Measurements from ENCODE around the gene APOE. TPM values are rescaled to one million over a fixed set of nuclear protein-coding genes. Genes with fewer than 3 reads are reported as not detected.
A peak's percentile ranks its signal among the peaks of the same experiment; 100 is the strongest.
"Not testable (repeated sequence)": the region's sequence is repeated elsewhere in the genome, so short reads cannot be mapped to it uniquely, and the experiment has no call there.

APOE gene
- total RNA-seq, 1 experiment from 2014 or later = 6.1 TPM

DNA sequence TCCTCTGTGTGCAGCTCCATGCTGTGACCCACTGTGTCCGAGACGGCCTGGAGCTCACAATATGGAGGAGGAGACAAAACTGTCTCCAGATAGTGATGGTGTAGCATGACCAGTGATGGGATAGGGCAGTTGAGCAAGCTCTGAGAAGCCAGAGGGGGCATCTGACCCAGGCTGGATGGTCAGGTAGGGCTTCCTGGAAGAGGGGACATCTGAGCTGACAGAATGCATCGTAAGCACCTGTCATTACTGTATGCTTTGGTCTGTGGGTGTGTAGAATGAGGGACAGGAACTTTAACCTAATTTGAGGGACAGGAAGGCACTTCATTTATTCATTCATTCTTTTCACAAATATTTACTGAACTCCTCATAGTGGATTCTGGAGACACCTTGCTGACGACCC, 21.0 kb upstream of the APOE start:
- no peak for DNase-seq (ENCODE audit: low read depth)

DNA sequence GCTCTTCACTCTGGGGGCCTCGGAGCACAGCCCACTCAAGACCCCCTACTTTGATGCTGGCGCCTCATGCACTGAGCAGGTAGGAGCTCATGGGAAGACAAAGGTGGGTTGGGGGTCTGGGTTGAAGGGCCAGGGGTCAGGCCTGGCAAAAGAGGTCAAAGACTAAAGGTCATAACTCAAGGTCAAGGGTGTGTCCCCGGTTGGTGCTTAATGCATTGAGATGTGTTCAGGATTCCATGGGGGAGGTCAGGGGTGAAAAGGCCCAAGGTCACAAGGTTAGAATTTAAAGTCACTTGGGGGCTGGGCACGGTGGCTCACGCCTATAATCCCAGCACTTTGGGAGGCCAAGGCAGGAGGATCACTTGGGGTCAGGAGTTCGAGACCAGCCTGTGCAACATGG, 19.5 kb upstream of the APOE start:
- DNase-seq (ENCODE audit: low read depth) = no peak

DNA sequence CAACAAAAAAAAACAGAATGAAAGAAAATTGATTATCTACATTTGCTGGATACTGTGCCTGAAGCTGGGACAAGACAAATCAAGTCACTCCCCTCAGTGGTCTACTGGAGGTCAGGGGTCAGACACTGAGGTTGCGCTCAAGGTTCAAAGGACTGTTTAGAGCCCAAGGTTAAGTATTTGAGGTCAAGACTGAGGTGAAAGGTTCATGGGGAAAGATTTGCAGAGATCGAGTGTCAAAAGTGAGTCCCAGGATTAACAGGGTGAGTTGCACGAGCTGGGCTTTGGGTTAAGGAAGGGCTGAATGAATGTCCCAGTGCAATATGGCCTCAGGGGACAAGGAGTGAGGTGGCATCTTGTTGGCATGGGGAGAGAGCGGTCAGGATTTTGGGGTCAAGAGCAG, 17.9 kb upstream of the APOE start:
- DNase-seq (ENCODE audit: low read depth) = no peak

DNA sequence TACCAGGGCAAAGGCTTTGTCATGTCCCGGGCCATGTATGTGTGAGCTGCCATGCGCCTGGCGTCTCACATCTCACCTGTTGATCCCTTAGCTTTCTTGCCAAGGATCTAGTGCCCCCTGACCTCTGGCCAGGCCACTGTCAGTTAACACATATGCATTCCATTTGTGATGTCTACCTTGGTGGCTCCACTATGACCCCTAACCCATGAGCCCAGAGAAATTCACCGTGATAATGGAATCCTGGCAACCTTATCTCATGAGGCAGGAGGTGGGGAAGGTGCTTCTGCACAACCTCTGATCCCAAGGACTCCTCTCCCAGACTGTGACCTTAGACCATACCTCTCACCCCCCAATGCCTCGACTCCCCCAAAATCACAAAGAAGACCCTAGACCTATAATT, 17.3 kb upstream of the APOE start:
- not testable (repeated sequence) for DNase-seq (ENCODE audit: low read depth)

DNA sequence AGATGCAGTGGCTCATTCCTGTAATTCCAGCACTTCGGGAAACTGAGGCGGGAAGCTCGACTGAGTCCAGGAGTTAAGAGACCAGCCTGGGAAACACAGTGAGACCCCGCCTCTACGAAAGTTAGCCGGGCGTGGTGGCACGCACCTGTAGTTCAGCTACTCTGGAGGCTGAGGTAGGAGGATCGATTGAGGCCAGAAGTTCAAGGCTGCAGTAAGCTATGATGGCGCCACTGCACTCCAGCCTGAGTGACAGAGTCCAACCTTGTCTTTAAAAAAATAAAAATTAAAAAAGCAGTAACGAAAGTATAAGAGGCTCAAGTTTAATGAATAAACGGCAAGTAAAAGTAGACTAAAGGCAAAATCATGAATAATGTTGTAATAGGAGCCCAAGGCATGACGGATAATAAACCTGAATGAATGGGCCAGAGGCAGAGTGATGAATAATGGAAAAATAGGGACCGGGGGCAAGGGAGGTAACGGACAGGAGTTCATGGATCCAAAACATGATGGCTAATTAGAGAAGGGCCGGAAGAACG, 15.7 kb upstream of the APOE start:
- no peak for DNase-seq (ENCODE audit: low read depth)

DNA sequence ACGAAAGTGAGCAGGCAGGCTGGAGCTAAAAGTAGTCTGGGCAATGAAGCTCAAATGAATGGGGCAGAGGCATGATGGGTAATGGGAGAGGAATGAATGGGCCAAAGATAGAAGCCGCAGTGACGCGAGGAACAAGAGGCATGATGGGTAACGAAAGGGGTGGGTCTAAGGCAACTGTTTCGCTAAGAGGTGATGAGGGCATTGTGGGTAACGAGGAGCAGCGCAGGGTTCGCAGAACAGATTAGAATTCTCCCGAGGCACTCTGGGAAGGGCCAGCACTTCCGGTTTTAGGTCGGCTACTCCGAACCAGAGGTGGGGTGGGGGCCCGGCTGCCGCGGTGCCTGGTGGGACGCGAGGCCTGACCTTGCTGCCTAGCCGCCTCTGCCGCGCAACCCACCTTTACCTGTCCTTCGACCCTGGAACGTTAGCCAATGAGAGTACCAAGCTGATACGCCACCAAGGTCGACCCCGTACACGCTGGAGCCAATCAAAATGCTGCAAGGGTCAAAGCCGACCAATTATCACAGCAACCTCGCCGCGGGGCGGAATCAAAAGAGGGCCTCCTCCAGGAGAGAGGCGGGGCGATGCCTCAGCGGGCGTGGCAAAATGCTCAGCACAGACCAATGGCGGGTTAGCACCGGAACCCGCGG, 15.1 kb upstream of the APOE start:
- peak; percentile 100 for DNase-seq (ENCODE audit: low read depth)

DNA sequence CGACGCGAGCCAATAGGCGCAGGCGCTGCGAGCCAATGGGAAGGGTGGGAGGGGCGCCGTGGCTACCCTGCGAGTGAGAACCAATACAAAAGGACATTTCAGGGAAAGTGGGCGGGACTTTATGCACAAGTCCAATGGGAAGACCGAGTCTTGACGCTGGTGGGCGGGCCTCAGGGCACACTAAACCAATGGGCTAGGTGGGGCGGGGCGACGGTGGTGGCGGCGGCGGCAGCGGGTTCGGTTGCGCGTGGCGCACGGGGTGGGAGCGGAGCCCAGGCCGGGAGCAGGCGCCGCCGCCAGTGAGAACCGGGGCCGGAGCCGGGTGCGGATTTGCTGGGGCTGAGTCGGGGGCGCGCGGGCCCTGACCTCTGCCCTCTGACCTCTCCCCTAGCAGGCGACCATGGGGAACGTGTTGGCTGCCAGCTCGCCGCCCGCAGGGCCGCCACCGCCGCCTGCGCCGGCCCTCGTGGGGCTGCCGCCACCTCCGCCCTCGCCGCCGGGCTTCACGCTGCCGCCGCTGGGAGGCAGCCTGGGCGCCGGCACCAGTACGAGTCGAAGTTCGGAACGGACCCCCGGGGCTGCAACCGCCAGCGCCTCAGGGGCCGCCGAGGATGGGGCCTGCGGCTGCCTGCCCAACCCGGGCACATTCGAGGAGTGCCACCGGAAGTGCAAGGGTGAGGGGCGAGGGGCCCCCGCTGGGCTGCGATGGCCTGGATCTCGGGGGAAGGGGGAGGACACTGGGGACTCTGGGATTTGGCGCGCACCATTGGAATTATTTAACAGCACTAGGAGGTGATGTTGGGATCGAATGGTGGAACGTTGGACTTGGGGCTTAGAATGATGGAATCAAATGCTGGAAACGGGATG, 14.3 kb upstream of the APOE start, which contains the start of gene TOMM40:
Gene TOMM40, plus strand, starts transcription at position 239 of the 867 bp plus-strand sequence. Its CDS starts 162 bp downstream, at position 401.
- DNase-seq (ENCODE audit: low read depth) = no peak

DNA sequence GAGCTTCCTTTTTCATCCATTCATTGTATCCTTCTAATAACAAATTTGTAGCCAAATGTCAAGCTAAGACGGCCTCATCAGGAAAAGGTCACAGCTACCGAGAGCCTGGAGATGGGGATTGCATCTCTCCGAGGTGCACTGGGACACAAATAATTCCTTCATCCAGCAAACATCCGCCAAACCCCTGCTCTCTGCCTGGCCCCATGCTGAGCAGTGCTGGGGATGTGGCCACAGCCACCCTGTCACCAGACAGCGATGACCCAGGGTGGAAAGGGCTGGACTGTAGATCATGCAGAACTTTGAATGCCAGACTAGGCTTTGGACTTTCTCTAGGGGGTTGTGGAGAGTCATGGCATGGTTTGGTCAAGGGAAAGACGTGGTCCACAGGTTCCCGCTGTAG, 12.7 kb upstream of the APOE start:
- DNase-seq (ENCODE audit: low read depth) = no peak

DNA sequence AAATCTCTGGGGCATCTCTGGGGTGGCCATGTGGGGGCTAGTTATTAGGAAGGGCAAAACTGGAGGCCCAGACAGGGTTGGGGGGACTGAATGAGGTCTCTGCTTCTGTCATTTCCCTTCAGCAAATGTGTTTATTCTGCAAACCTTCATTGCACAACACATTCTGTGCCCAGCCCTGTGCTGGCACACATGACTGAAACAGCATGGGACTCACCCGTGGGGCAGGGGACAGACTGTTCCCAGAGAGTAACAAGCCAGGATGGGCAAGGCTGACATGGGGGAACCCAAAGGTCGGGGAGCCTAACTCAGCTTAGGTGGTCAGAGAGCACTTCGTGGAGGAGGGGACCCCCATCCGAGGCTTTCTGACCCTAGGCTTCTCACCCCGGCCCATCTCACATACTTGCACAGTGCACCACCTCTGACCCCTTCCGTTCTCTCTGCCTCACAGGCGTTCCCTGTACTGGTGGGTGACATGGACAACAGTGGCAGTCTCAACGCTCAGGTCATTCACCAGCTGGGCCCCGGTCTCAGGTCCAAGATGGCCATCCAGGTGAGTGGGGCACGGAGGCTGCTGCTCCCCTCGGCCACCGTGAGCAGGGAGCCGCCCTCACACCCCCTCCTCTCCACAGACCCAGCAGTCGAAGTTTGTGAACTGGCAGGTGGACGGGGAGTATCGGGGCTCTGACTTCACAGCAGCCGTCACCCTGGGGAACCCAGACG, 12.1 kb upstream of the APOE start:
- DNase-seq (ENCODE audit: low read depth) = no peak

DNA sequence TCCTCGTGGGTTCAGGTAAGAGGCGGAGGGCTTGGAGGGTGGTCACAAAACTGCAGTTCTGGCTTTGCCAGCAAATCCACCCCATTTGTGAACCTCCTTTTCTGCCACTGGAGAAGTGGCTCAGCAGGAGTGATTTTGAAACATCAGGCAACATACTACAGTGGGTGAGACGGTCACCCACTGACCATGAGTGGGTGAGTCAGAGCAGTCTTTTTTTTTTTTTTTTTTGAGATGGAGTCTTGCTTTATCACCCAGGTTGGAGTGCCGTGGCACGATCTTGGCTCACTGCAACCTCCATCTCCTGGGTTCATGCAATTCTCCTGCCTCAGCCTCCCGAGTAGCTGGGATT, 11.6 kb upstream of the APOE start:
- DNase-seq (ENCODE audit: low read depth) = no peak

DNA sequence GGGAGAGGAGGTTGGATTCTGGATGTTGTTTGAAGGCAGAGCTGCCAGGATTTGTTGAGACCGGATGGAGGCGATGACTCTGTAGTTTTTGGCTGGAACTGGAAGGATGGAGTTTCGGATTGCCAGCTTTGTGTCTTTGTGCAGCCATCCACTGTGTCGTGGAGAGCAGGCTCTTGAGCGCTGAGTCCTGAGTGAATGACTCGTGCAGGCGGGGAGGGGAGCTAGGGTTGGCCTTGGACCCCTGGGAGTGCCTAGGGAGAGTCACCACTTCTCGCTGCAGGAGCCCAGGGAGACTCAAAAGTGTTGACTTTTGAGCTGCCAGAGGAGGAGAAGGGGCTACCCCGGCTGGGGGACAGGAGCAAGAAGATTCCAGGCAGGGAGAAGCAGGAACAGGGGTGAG, 10.7 kb upstream of the APOE start:
- no peak for DNase-seq (ENCODE audit: low read depth)

DNA sequence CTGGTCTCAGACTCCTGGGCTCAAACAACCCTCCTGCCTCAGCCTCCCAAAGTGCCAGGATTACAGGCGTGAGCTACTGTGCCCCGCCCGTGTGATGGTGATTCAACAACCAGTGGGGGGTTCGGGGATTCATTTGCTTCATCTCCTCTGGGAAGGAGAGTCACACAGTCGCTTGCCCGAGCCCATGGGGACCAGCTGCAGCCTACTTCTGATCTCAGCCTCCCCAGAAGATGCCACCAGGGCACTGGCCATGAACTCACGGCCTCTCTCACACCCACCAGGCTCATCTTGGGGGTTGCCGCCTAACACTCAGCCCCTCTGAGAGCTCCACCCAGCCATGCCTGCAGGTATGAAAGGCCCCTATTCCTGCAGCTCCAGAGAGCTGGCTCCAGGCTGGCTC, 7.8 kb upstream of the APOE start:
- DNase-seq (ENCODE audit: low read depth) = no peak

DNA sequence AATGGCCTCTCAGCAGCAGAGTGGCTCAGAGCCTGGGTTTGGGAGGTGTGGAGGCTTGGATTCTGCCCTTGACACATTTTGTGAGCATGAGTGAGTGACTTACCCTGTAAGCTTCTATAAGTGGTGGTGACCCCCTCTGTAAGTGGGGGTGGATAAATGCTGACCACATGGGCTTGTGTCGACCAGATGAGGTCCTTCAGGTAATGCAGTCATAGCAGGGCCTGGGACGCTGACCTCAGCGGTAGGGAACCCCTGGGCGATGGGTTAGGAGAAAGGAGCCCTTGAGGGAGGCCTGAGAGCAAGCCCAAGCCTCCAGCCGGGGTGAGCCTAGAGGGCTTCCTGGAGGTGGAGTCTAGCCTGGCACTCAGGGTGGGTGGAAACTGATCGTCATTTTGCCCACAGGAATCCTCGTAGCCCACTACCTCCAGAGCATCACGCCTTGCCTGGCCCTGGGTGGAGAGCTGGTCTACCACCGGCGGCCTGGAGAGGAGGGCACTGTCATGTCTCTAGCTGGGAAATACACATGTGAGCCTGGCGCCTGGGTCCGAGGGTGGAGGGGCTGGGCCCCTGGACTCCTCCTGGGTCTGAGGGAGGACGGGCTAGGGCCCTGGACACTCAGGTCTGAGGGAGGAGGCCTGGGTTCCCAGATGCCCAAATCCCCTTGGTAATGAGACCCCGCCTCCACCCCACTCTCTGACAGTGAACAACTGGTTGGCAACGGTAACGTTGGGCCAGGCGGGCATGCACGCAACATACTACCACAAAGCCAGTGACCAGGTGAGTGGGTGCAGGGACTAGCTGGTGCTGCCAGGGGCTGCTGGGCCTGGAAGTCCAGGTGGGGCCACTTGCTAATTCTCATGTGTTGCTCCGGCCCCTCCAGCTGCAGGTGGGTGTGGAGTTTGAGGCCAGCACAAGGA, 5.0 kb upstream of the APOE start:
- no peak for DNase-seq (ENCODE audit: low read depth)

DNA sequence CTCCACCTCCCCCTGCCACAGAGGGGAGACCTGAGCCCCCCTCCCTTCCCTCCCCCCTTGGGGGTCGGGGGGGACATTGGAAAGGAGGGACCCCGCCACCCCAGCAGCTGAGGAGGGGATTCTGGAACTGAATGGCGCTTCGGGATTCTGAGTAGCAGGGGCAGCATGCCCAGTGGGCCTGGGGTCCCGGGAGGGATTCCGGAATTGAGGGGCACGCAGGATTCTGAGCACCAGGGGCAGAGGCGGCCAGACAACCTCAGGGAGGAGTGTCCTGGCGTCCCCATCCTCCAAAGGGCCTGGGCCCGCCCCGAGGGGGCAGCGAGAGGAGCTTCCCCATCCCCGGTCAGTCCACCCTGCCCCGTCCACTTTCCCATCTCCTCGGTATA, 2.4 kb upstream of the APOE start:
- no peak for DNase-seq (ENCODE audit: low read depth)

DNA sequence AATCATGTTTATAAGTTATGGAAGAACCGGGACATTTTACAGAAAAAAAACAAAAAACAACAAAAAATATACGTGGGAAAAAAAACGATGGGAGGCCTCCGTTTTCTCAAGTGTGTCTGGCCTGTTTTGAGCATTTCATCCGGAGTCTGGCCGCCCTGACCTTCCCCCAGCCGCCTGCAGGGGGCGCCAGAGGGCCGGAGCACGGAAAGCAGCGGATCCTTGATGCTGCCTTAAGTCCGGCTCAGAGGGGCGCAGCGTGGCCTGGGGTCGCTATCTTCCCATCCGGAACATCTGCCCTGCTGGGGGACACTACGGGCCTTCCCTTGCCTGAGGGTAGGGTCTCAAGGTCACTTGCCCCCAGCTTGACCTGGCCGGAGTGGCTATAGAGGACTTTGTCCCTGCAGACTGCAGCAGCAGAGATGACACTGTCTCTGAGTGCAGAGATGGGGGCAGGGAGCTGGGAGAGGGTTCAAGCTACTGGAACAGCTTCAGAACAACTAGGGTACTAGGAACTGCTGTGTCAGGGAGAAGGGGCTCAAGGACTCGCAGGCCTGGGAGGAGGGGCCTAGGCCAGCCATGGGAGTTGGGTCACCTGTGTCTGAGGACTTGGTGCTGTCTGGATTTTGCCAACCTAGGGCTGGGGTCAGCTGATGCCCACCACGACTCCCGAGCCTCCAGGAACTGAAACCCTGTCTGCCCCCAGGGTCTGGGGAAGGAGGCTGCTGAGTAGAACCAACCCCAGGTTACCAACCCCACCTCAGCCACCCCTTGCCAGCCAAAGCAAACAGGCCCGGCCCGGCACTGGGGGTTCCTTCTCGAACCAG, 1.8 kb upstream of the APOE start:
- DNase-seq (ENCODE audit: low read depth) = peak; percentile 47

DNA sequence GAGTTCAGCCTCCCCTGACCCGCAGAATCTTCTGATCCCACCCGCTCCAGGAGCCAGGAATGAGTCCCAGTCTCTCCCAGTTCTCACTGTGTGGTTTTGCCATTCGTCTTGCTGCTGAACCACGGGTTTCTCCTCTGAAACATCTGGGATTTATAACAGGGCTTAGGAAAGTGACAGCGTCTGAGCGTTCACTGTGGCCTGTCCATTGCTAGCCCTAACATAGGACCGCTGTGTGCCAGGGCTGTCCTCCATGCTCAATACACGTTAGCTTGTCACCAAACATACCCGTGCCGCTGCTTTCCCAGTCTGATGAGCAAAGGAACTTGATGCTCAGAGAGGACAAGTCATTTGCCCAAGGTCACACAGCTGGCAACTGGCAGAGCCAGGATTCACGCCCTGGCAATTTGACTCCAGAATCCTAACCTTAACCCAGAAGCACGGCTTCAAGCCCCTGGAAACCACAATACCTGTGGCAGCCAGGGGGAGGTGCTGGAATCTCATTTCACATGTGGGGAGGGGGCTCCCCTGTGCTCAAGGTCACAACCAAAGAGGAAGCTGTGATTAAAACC, 1.1 kb upstream of the APOE start:
- no peak for DNase-seq (ENCODE audit: low read depth)

DNA sequence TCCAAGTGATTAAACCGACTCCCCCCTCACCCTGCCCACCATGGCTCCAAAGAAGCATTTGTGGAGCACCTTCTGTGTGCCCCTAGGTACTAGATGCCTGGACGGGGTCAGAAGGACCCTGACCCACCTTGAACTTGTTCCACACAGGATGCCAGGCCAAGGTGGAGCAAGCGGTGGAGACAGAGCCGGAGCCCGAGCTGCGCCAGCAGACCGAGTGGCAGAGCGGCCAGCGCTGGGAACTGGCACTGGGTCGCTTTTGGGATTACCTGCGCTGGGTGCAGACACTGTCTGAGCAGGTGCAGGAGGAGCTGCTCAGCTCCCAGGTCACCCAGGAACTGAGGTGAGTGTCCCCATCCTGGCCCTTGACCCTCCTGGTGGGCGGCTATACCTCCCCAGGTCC, 2.0 kb downstream of the APOE start:
- DNase-seq (ENCODE audit: low read depth) = no peak

DNA sequence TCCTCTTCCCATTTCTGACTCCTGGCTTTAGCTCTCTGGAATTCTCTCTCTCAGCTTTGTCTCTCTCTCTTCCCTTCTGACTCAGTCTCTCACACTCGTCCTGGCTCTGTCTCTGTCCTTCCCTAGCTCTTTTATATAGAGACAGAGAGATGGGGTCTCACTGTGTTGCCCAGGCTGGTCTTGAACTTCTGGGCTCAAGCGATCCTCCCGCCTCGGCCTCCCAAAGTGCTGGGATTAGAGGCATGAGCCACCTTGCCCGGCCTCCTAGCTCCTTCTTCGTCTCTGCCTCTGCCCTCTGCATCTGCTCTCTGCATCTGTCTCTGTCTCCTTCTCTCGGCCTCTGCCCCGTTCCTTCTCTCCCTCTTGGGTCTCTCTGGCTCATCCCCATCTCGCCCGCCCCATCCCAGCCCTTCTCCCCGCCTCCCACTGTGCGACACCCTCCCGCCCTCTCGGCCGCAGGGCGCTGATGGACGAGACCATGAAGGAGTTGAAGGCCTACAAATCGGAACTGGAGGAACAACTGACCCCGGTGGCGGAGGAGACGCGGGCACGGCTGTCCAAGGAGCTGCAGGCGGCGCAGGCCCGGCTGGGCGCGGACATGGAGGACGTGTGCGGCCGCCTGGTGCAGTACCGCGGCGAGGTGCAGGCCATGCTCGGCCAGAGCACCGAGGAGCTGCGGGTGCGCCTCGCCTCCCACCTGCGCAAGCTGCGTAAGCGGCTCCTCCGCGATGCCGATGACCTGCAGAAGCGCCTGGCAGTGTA, 2.7 kb downstream of the APOE start:
- no peak for DNase-seq (ENCODE audit: low read depth)

DNA sequence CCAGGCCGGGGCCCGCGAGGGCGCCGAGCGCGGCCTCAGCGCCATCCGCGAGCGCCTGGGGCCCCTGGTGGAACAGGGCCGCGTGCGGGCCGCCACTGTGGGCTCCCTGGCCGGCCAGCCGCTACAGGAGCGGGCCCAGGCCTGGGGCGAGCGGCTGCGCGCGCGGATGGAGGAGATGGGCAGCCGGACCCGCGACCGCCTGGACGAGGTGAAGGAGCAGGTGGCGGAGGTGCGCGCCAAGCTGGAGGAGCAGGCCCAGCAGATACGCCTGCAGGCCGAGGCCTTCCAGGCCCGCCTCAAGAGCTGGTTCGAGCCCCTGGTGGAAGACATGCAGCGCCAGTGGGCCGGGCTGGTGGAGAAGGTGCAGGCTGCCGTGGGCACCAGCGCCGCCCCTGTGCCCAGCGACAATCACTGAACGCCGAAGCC, 3.3 kb downstream of the APOE start:
- no peak for DNase-seq (ENCODE audit: low read depth)

Measured in RPMI7951 (cell line).